Panc1 (cell line): ENCODE measurements around the gene CC2D1A.

ENCODE experiments used
- POLR2AphosphoS5 ChIP-seq: IDR thresholded peaks from 2 replicates; pipeline ENCODE4 v1.6.1; 2012; ENCODE audit warnings: mild to moderate bottlenecking, low read depth, low read length, moderate library complexity
- SIN3A ChIP-seq: IDR thresholded peaks from 2 replicates; pipeline ENCODE4 v1.6.1; 2012; ENCODE audit warnings: low read depth, mild to moderate bottlenecking, low read length, moderate library complexity, borderline replicate concordance; ENCODE audit not compliant: insufficient read depth
- TCF7L2 ChIP-seq: IDR thresholded peaks from 2 replicates; pipeline ENCODE4 v1.6.1; 2011; ENCODE audit warnings: mild to moderate bottlenecking, low read depth, low read length, inconsistent platforms
- TF ChIP-seq, protein P1 (sequence below): fragments of 450-650 bp; IDR thresholded peaks from 2 replicates; pipeline ENCODE4 v1.5.1; 2017; ENCODE audit warnings: mild to moderate bottlenecking
- TF ChIP-seq, protein P2 (sequence below), 2 experiments: IDR thresholded peaks; 2 replicates each; pipeline ENCODE4 v1.6.1; 2011 to 2012; ENCODE audit warnings: low read depth in 2 of 2, control low read depth in 1 of 2, low read length in 1 of 2, mild to moderate bottlenecking in 1 of 2, moderate library complexity in 1 of 2; ENCODE audit not compliant: insufficient read depth in 1 of 2

DNA sequence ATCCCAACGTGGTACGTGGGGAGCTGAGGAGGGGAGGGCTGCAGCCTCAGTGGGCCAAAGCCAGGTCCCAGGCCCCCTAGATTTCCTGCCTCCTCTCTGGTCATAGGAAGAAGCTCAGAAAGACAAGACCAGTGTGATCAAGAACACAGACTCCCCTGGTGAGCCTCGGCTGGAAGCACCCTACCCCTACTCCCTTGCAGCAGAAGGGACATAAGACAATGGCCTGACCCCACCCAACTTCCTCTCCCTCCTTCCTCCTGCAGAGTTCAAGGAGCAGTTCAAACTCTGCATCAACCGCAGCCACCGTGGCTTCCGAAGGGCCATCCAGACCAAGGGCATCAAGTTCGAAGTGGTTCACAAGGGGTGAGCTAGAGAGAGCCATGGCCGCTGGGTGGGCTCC lies 20.7 kb downstream of the CC2D1A start:
- TF ChIP-seq, protein P1, sequence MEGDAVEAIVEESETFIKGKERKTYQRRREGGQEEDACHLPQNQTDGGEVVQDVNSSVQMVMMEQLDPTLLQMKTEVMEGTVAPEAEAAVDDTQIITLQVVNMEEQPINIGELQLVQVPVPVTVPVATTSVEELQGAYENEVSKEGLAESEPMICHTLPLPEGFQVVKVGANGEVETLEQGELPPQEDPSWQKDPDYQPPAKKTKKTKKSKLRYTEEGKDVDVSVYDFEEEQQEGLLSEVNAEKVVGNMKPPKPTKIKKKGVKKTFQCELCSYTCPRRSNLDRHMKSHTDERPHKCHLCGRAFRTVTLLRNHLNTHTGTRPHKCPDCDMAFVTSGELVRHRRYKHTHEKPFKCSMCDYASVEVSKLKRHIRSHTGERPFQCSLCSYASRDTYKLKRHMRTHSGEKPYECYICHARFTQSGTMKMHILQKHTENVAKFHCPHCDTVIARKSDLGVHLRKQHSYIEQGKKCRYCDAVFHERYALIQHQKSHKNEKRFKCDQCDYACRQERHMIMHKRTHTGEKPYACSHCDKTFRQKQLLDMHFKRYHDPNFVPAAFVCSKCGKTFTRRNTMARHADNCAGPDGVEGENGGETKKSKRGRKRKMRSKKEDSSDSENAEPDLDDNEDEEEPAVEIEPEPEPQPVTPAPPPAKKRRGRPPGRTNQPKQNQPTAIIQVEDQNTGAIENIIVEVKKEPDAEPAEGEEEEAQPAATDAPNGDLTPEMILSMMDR: no peak
- TF ChIP-seq, protein P2, sequence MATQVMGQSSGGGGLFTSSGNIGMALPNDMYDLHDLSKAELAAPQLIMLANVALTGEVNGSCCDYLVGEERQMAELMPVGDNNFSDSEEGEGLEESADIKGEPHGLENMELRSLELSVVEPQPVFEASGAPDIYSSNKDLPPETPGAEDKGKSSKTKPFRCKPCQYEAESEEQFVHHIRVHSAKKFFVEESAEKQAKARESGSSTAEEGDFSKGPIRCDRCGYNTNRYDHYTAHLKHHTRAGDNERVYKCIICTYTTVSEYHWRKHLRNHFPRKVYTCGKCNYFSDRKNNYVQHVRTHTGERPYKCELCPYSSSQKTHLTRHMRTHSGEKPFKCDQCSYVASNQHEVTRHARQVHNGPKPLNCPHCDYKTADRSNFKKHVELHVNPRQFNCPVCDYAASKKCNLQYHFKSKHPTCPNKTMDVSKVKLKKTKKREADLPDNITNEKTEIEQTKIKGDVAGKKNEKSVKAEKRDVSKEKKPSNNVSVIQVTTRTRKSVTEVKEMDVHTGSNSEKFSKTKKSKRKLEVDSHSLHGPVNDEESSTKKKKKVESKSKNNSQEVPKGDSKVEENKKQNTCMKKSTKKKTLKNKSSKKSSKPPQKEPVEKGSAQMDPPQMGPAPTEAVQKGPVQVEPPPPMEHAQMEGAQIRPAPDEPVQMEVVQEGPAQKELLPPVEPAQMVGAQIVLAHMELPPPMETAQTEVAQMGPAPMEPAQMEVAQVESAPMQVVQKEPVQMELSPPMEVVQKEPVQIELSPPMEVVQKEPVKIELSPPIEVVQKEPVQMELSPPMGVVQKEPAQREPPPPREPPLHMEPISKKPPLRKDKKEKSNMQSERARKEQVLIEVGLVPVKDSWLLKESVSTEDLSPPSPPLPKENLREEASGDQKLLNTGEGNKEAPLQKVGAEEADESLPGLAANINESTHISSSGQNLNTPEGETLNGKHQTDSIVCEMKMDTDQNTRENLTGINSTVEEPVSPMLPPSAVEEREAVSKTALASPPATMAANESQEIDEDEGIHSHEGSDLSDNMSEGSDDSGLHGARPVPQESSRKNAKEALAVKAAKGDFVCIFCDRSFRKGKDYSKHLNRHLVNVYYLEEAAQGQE (IDR thresholded peaks at IDR 0.05; ENCODE audit: insufficient read depth in 1 of 2, low read depth in 2 of 2, low read length in 1 of 2): no peak
- TF ChIP-seq POLR2AphosphoS5: no peak
- no peak for TF ChIP-seq TCF7L2
- no peak for TF ChIP-seq SIN3A
